Muscle layer of duodenum (tissue), 2 donors: Measurements from ENCODE around the gene MS4A18.

Source experiments
- H3K27ac ChIP-seq: one replicate; pipeline ENCODE4 v1.7.0; 2013; ENCODE audit warnings: mild to moderate bottlenecking, low read length
- H3K27me3 ChIP-seq: one replicate; pipeline ENCODE4 v1.7.0; 2013; ENCODE audit warnings: low read depth, mild to moderate bottlenecking, control low read depth, low read length
- H3K36me3 ChIP-seq, 2 donors: one replicate each; pipeline ENCODE4 v1.7.0; 2013; ENCODE audit warnings: low read length in 2 of 2, control low read depth in 1 of 2, mild to moderate bottlenecking in 1 of 2; ENCODE audit not compliant: insufficient read depth in 2 of 2, control insufficient read depth in 1 of 2
- H3K4me1 ChIP-seq, 2 donors: one replicate each; pipeline ENCODE4 v1.7.0; 2013; ENCODE audit warnings: low read length in 2 of 2, mild to moderate bottlenecking in 2 of 2, control low read depth in 1 of 2, moderate library complexity in 1 of 2; ENCODE audit not compliant: insufficient read depth in 2 of 2, control insufficient read depth in 1 of 2
- H3K4me3 ChIP-seq, 2 donors: one replicate each; pipeline ENCODE4 v1.7.0; 2013; ENCODE audit warnings: low read length in 2 of 2, low read depth in 1 of 2, mild to moderate bottlenecking in 1 of 2
- H3K9me3 ChIP-seq, 2 donors: one replicate each; pipeline ENCODE4 v1.7.0; 2013; ENCODE audit warnings: low read length in 2 of 2, control low read depth in 1 of 2, mild to moderate bottlenecking in 1 of 2; ENCODE audit not compliant: control insufficient read depth in 1 of 2
- donor health status: healthy.

Gene MS4A18

GRCh38 chr11:60780774-60781173 lies 56.3 kb downstream of the MS4A18 start:
- Histone ChIP-seq H3K27me3 (no peaks in the 10 kb centered on the region), H3K4me1 (peaks cover 0 to 9% of the 10 kb centered on the region in 2 donors), H3K27ac (no peak overlapping the region), H3K9me3 (no peaks in the 10 kb centered on the region), H3K36me3 (no peaks in the 10 kb centered on the region), H3K4me3 (no peak overlapping the region)

DNA sequence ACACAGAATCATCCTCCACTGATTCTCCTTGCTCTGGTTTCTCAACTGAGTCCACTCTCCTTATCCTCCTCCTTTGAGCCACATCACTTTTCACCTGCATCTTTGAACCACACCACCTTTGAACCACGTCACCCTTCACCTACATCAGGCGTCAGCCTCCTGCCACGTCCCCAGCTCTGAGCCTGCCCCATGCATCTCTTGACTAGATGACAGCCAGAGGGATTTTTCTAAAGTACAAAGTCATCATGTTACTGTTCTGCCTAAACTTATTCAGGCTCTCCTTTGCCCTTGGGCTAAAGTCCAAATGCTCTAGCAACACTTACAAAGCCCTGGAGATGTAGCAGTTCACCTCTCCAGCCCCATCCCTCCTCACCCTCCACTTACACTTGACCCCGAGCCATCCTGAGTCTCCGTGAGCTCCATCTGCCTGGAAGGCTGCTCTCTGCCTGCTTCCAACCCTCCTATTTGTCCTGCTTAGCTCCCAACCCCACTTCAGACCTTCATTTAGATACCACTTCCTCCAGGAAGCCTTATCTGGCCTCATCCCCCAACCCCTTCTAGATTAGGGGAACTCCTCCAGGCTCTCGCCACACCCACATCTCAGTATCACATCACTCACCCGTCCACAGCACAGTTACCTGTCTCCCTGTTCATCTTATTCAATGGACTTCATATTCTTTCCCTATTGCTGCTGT lies 56.9 kb downstream of the MS4A18 start:
- Histone ChIP-seq H3K4me1 (peaks cover 0 to 15% of the 10 kb centered on the region in 2 donors), H3K36me3 (no peaks in the 10 kb centered on the region), H3K9me3 (no peaks in the 10 kb centered on the region), H3K27me3 (no peaks in the 10 kb centered on the region), H3K27ac (no peak overlapping the region), H3K4me3 (no peak overlapping the region)

DNA sequence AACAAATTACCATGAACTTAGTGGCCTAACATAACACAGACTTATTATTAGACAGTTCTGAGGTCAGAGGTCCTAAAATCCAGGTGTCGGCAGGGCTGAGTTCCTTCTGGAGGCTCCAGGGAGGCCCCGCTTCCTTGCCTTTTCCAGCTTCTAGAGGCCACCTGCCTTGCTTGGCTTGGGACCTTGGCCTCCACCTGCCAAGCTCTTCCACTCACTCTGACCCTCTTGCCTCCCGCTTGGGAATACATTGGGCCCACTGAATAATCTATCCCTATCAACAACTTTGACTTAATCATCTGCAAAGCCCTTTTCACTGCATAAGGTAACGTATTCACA lies 57.4 kb downstream of the MS4A18 start:
- H3K9me3 ChIP-seq, result no peaks in the 10 kb centered on the region
- no peaks in the 10 kb centered on the region for H3K36me3 ChIP-seq
- no peak overlapping the region for H3K27ac ChIP-seq
- H3K4me1 ChIP-seq, result peaks cover 0 to 21% of the 10 kb centered on the region in 2 donors
- H3K27me3 ChIP-seq, result no peaks in the 10 kb centered on the region
- no peak overlapping the region for H3K4me3 ChIP-seq

GRCh38 chr11:60782393-60783140 lies 58.0 kb downstream of the MS4A18 start:
- H3K27ac ChIP-seq, result no peak overlapping the region
- no peaks in the 10 kb centered on the region for H3K36me3 ChIP-seq
- no peaks in the 10 kb centered on the region for H3K27me3 ChIP-seq
- H3K4me1 ChIP-seq, result peaks cover 0 to 23% of the 10 kb centered on the region in 2 donors
- no peak overlapping the region for H3K4me3 ChIP-seq
- no peaks in the 10 kb centered on the region for H3K9me3 ChIP-seq

DNA sequence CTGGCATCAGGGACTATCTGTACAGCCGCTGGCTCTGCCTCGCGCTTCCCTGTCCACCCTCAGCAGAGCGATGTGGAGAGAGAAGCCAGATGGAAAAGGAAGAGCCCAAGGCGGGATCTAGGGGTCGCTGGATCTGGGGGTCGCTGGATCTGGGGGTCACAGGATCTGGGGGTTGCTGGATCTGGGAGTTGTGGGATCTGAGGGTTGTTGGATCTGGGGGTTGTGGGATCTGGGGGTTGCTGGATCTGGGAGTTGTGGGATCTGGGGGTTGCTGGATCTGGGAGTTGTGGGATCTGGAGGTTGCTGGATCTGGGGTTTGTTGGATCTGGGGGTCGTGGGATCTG lies 58.6 kb downstream of the MS4A18 start:
- Histone ChIP-seq H3K9me3 (no peaks in the 10 kb centered on the region), H3K27ac (no peak overlapping the region), H3K4me3 (no peak overlapping the region), H3K36me3 (no peaks in the 10 kb centered on the region), H3K4me1 (peaks cover 0 to 23% of the 10 kb centered on the region in 2 donors), H3K27me3 (no peaks in the 10 kb centered on the region)

- H3K27ac ChIP-seq, result no peak overlapping the region
- no peak overlapping the region for H3K4me3 ChIP-seq
- H3K4me1 ChIP-seq, result peaks cover 0 to 23% of the 10 kb centered on the region in 2 donors
- H3K27me3 ChIP-seq, result no peaks in the 10 kb centered on the region
- no peaks in the 10 kb centered on the region for H3K9me3 ChIP-seq
- H3K36me3 ChIP-seq, result no peaks in the 10 kb centered on the region
These were observed 59.4 kb downstream of the MS4A18 start for GRCh38 chr11:60783911-60784310.

DNA sequence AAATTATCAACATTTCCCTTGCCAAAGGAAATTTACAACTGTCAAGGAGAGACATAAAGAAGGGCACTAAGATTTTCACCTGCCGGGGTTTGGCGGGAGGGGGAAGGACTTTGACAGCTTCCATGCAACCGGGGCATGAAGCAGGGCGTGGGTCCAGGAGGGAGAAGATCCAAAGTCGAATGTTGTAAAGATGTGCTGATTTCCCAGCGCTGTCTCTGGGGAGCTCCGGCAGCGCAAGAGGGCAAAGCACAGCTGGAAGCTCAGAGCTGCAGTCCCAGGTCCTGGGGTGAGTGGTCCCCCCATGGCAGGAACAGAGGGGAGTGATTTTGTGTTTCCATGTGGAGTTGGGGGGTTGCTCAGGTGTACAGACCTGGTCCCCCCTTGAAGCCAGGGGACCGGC lies 60.6 kb downstream of the MS4A18 start, which contains the start of gene MS4A10:
Gene MS4A10 (plus strand): TSS at position 198 of the 400 bp plus-strand sequence. CDS start 5,003 bp downstream, outside the sequence.
- H3K4me3 ChIP-seq, result no peak within 1 kb of the TSS

DNA sequence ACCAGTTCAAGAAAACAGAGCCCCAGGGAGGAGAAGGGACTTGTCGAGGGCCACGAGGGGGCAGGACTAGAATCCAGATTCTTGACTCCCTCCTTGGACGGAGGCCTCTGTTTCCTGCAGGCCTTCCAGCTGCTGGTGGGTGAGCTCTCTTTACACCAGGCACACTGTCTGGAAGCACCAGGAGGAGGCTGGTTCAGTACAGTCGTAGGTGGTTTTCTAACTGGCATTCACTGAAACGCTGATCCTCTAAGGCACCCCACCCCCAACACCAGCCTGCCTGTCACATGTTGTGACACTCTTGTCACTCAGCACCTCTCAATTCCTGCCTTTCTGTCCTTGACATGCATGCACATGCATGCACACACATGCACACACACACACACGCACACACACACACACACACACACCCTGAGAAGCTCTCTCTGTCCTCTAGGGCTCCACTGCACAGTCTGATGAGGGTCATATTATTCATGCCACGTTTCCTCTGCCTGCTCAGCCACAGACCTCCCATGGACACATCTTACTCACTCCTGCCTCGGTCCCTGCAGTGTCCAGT lies 61.4 kb downstream of the MS4A18 start:
- Histone ChIP-seq H3K9me3 (no peaks in the 10 kb centered on the region), H3K4me1 (peaks cover 0 to 23% of the 10 kb centered on the region in 2 donors), H3K36me3 (no peaks in the 10 kb centered on the region), H3K27me3 (no peaks in the 10 kb centered on the region), H3K4me3 (no peak overlapping the region), H3K27ac (no peak overlapping the region)

More for the DNA sequence above, 60.6 kb downstream of the MS4A18 start, which contains the start of gene MS4A10:
- no peaks in the 10 kb centered on the region for H3K9me3 ChIP-seq
- peaks cover 0 to 23% of the 10 kb centered on the region in 2 donors for H3K4me1 ChIP-seq
- H3K36me3 ChIP-seq, result no peaks in the 10 kb centered on the region
- H3K27ac ChIP-seq, result no peak within 1 kb of the TSS
- H3K27me3 ChIP-seq, result no peaks in the 10 kb centered on the region

GRCh38 chr11:60786811-60787567 lies 62.5 kb downstream of the MS4A18 start:
- no peaks in the 10 kb centered on the region for H3K36me3 ChIP-seq
- no peaks in the 10 kb centered on the region for H3K27me3 ChIP-seq
- H3K4me1 ChIP-seq, result peaks cover 0 to 23% of the 10 kb centered on the region in 2 donors
- H3K27ac ChIP-seq, result no peak overlapping the region
- H3K9me3 ChIP-seq, result no peaks in the 10 kb centered on the region
- H3K4me3 ChIP-seq, result no peak overlapping the region

- Histone ChIP-seq H3K9me3 (no peaks in the 10 kb centered on the region), H3K27ac (no peak overlapping the region), H3K4me1 (peaks cover 0 to 23% of the 10 kb centered on the region in 2 donors), H3K27me3 (no peaks in the 10 kb centered on the region), H3K36me3 (no peaks in the 10 kb centered on the region), H3K4me3 (no peak overlapping the region)
These were observed 64.0 kb downstream of the MS4A18 start for GRCh38 chr11:60788401-60789125.
